ENCODE measurements around the gene SOSTDC1.

SOSTDC1 gene

DNA sequence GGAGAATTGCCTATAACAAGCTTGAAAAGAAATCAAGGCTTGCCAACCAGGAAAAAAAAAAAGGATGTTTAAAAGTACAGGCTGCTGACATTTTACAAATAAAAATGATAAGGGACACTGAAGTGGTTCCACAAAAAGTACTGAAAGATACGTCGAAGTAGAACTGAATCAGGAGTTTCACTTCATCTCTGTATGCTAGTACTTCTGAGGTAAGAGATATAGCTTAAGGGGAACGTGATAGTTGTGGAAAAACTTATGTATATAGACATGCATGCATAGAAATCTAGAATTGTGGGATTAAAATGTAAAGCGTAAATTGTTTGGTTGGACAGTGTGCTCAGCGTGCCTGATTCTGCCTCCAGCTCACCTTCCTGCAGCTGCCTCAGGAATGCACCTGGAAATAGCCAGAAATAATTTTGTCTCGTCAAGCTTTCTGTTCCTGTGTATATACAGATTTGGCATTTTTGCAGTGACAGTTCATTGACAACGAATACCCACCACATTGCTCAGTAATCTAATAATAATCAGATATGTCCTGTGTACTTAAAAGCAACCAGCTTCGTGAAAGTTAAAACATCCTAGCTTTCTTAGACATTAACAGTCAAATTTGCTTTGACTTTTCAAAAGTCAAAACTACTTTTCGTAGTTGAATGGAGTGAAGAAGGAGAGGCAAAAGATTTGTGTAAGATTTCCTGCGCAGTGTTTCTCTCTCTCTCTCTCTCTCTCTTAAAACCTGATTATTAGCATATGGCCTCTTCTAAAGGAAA, 1.4 kb downstream of the SOSTDC1 start:
- TF ChIP-seq, protein P1, sequence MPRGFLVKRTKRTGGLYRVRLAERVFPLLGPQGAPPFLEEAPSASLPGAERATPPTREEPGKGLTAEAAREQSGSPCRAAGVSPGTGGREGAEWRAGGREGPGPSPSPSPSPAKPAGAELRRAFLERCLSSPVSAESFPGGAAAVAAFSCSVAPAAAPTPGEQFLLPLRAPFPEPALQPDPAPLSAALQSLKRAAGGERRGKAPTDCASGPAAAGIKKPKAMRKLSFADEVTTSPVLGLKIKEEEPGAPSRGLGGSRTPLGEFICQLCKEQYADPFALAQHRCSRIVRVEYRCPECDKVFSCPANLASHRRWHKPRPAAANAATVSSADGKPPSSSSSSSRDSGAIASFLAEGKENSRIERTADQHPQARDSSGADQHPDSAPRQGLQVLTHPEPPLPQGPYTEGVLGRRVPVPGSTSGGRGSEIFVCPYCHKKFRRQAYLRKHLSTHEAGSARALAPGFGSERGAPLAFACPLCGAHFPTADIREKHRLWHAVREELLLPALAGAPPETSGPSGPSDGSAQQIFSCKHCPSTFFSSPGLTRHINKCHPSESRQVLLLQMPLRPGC (tag by site-specific recombination; IDR thresholded peaks at IDR 0.05): no peak
- no peak for TF ChIP-seq ZNF621 (tag by site-specific recombination; IDR thresholded peaks at IDR 0.05)
- TF ChIP-seq ZNF175 (tag by site-specific recombination; IDR thresholded peaks at IDR 0.05): no peak
- TF ChIP-seq, protein P2, sequence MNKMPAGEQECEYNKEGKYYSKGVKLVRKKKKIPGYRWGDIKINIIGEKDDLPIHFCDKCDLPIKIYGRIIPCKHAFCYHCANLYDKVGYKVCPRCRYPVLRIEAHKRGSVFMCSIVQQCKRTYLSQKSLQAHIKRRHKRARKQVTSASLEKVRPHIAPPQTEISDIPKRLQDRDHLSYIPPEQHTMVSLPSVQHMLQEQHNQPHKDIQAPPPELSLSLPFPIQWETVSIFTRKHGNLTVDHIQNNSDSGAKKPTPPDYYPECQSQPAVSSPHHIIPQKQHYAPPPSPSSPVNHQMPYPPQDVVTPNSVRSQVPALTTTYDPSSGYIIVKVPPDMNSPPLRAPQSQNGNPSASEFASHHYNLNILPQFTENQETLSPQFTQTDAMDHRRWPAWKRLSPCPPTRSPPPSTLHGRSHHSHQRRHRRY (tag by site-specific recombination; IDR thresholded peaks at IDR 0.05): no peak
- no peak for TF ChIP-seq ZBTB21 (tag by site-specific recombination; IDR thresholded peaks at IDR 0.05)
- TF ChIP-seq ZNF404 (tag by site-specific recombination; IDR thresholded peaks at IDR 0.05): no peak
- TF ChIP-seq, protein P3, sequence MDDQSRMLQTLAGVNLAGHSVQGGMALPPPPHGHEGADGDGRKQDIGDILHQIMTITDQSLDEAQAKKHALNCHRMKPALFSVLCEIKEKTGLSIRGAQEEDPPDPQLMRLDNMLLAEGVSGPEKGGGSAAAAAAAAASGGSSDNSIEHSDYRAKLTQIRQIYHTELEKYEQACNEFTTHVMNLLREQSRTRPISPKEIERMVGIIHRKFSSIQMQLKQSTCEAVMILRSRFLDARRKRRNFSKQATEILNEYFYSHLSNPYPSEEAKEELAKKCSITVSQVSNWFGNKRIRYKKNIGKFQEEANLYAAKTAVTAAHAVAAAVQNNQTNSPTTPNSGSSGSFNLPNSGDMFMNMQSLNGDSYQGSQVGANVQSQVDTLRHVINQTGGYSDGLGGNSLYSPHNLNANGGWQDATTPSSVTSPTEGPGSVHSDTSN (CRISPR knock-in tag; IDR thresholded peaks at IDR 0.05): no peak
- no peak for TF ChIP-seq GFI1B (tag by site-specific recombination; IDR thresholded peaks at IDR 0.05)
- no peak for TF ChIP-seq HOXA7 (CRISPR knock-in tag; IDR thresholded peaks at IDR 0.05; ENCODE audit: borderline replicate concordance)
- TF ChIP-seq, protein P4, sequence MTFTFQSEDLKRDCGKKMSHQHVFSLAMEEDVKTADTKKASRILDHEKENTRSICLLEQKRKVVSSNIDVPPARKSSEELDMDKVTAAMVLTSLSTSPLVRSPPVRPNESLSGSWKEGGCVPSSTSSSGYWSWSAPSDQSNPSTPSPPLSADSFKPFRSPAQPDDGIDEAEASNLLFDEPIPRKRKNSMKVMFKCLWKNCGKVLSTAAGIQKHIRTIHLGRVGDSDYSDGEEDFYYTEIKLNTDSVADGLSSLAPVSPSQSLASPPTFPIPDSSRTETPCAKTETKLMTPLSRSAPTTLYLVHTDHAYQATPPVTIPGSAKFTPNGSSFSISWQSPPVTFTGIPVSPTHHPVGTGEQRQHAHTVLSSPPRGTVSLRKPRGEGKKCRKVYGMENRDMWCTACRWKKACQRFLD (tag by site-specific recombination; IDR thresholded peaks at IDR 0.05): no peak
- TF ChIP-seq ZNF514 (tag by site-specific recombination; IDR thresholded peaks at IDR 0.05): no peak
- no peak for TF ChIP-seq OVOL3 (tag by site-specific recombination; IDR thresholded peaks at IDR 0.05)
- no peak for TF ChIP-seq MZF1 (tag by site-specific recombination; IDR thresholded peaks at IDR 0.05; ENCODE audit: borderline replicate concordance)
- TF ChIP-seq ZNF423 (tag by site-specific recombination; IDR thresholded peaks at IDR 0.05): no peak
- Histone ChIP-seq H3K4me3 (ENCODE audit: low read depth, low read length) (no peak overlapping the region), H3K27ac (ENCODE audit: extremely low read depth, low read depth, low read length) (no peak overlapping the region), H3K4me1 (ENCODE audit: control insufficient read depth, insufficient read depth, low read length) (no peaks in the 10 kb centered on the region), H3K36me3 (ENCODE audit: control insufficient read depth in 2 of 2, insufficient read depth in 1 of 2, low read length in 2 of 2) (no peaks in the 10 kb centered on the region), H3K9me3 (ENCODE audit: control insufficient read depth, insufficient read depth, low read depth, low read length) (no peaks in the 10 kb centered on the region)
- ChIA-PET CTCF (interaction anchor here (2.4 kb wide), 1 partner anchor 101 kb away, joined by 10 read pairs; no protein-coding TSS in a partner anchor), POLR2A (interaction anchor here (2.7 kb wide), 1 partner anchor 43 kb away, joined by 15 read pairs; the partner anchor contains the start of gene CRPPA)

DNA sequence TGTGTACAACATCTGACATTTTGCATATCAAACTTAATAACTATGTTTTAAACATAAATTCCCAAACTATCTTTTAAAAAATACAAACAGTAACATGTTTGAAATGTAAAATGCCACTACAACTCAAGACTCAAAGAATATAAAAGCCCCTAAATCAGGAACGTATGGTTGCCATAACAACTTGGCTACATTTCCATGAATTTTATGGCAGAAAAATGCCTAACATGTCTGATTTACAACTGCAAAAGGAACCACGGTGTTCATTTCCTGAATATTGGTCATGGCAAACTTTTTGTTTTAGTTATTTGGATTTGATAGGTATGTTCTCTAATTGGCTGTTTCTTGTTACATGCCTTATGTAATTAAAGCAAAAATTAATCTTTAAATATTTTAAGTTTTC, 2.0 kb downstream of the SOSTDC1 start:
- TF ChIP-seq ZNF830 (tag by site-specific recombination; IDR thresholded peaks at IDR 0.05; ENCODE audit: low read depth) (no peak), MYNN (tag by site-specific recombination; IDR thresholded peaks at IDR 0.05; ENCODE audit: borderline replicate concordance) (peak; percentile 67; the same call in 1 of the 2 replicates)
- Histone ChIP-seq H3K4me1 (ENCODE audit: control insufficient read depth, insufficient read depth, low read length) (no peaks in the 10 kb centered on the region), H3K27ac (ENCODE audit: extremely low read depth, low read depth, low read length) (no peak overlapping the region), H3K36me3 (ENCODE audit: control insufficient read depth in 2 of 2, insufficient read depth in 1 of 2, low read length in 2 of 2) (no peaks in the 10 kb centered on the region), H3K9me3 (ENCODE audit: control insufficient read depth, insufficient read depth, low read depth, low read length) (no peaks in the 10 kb centered on the region), H3K4me3 (ENCODE audit: low read depth, low read length) (no peak overlapping the region)
- CTCF ChIA-PET: interaction anchor here (2.4 kb wide), 1 partner anchor 101 kb away, joined by 10 read pairs; no protein-coding TSS in a partner anchor
- POLR2A ChIA-PET: interaction anchor here (2.7 kb wide), 1 partner anchor 43 kb away, joined by 15 read pairs; the partner anchor contains the start of gene CRPPA
